CMK (cell line): ENCODE data around the gene TECPR2.

Source experiments
- DNase-seq: peaks from one replicate; pipeline ENCODE4 v3.0.0-alpha.2; 2010; ENCODE audit warnings: low read depth

TECPR2 gene

GRCh38 chr14:102374264-102374663 is 11.5 kb downstream of the TECPR2 start:
- DNase-seq: no peak

- DNase-seq: no peak
Observed at GRCh38 chr14:102375119-102375518, 12.4 kb downstream of the TECPR2 start.

- DNase-seq: no peak
Observed at GRCh38 chr14:102377696-102378095, 15.0 kb downstream of the TECPR2 start.

GRCh38 chr14:102378830-102379229 is 16.1 kb downstream of the TECPR2 start:
- DNase-seq: no peak

- DNase-seq: no peak
Observed at GRCh38 chr14:102387086-102387485, 24.3 kb downstream of the TECPR2 start.

- DNase-seq: no peak
Observed at GRCh38 chr14:102389246-102389645, 26.5 kb downstream of the TECPR2 start.

- DNase-seq: no peak
Observed at GRCh38 chr14:102390064-102390855, 27.5 kb downstream of the TECPR2 start.

- DNase-seq: no peak
Observed at GRCh38 chr14:102392506-102392905, 29.8 kb downstream of the TECPR2 start.

GRCh38 chr14:102394717-102395375 is 32.1 kb downstream of the TECPR2 start:
- DNase-seq: no peak

- DNase-seq: no peak
Observed at GRCh38 chr14:102396521-102396920, 33.8 kb downstream of the TECPR2 start.

GRCh38 chr14:102403028-102403427 is 40.3 kb downstream of the TECPR2 start:
- no peak for DNase-seq

- DNase-seq: no peak
Observed at GRCh38 chr14:102407258-102407657, 44.5 kb downstream of the TECPR2 start.

- no peak for DNase-seq
Observed at GRCh38 chr14:102408724-102409123, 46.0 kb downstream of the TECPR2 start.

- no peak for DNase-seq
Observed at GRCh38 chr14:102415671-102416070, 52.9 kb downstream of the TECPR2 start.

GRCh38 chr14:102417001-102417431 is 54.3 kb downstream of the TECPR2 start:
- no peak for DNase-seq

- DNase-seq: no peak
Observed at GRCh38 chr14:102417646-102418045, 54.9 kb downstream of the TECPR2 start.

GRCh38 chr14:102418169-102418852 is 55.6 kb downstream of the TECPR2 start:
- no peak for DNase-seq

- no peak for DNase-seq
Observed at GRCh38 chr14:102418853-102419240, 56.1 kb downstream of the TECPR2 start.

GRCh38 chr14:102419276-102419675 is 56.5 kb downstream of the TECPR2 start:
- DNase-seq: no peak

GRCh38 chr14:102419716-102420115 is 57.0 kb downstream of the TECPR2 start:
- no peak for DNase-seq

- DNase-seq: no peak
Observed at GRCh38 chr14:102421411-102422057, 58.8 kb downstream of the TECPR2 start.

- DNase-seq: no peak
Observed at GRCh38 chr14:102424520-102424919, 61.8 kb downstream of the TECPR2 start.
